Measurements from ENCODE around the gene PLA2G6. TPM values are rescaled to one million over a fixed set of nuclear protein-coding genes. Genes with fewer than 3 reads are reported as not detected.

PLA2G6 gene
- total RNA-seq, 2 donors from 2014 or later = 61.5 to 138 TPM

DNA sequence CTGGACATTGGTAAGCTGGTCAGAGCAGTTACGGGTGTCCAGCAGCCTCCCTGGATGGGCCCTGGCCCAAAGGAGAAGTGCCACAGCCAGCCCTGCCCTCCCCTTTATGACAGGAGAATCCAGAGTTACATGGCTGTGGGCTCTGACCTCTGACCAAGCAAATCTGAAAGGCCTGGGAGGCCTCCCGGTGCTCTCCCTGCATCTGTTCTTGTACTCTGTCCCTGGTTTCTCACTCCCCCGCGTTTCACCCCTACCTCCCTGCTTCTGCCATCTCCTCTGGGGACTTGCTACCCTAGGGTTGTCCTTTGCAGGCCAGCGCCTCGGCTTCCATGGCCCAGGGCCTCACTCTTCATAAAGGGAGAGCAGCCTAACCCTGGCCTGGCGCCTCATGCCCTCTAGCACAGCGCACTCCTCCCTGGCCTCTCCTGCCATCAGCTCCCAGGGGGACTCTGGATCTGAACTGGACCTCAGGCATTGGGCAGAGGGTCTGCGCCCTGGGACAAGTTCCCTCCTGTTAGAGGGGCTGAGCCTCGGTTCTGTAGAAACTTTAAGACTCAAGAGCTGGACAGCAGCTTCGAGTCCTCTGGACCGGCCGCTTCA is 113.8 kb downstream of the PLA2G6 start:
- WGBS = 86% methylated on average over 12 of the region's 13 CpGs
- TF ChIP-seq POLR2A (IDR thresholded peaks at IDR 0.05) = no peak
- TF ChIP-seq, protein P1, sequence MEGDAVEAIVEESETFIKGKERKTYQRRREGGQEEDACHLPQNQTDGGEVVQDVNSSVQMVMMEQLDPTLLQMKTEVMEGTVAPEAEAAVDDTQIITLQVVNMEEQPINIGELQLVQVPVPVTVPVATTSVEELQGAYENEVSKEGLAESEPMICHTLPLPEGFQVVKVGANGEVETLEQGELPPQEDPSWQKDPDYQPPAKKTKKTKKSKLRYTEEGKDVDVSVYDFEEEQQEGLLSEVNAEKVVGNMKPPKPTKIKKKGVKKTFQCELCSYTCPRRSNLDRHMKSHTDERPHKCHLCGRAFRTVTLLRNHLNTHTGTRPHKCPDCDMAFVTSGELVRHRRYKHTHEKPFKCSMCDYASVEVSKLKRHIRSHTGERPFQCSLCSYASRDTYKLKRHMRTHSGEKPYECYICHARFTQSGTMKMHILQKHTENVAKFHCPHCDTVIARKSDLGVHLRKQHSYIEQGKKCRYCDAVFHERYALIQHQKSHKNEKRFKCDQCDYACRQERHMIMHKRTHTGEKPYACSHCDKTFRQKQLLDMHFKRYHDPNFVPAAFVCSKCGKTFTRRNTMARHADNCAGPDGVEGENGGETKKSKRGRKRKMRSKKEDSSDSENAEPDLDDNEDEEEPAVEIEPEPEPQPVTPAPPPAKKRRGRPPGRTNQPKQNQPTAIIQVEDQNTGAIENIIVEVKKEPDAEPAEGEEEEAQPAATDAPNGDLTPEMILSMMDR (IDR thresholded peaks at IDR 0.05) = no peak
- H3K27me3 ChIP-seq (replicated peaks; ENCODE audit: insufficient read depth) = no peaks in the 10 kb centered on the region
- H3K4me3 ChIP-seq = no peak overlapping the region
- intact Hi-C loops (cut with DNase I) = no loop called here
- DNase-seq (ENCODE audit: low spot score) = no peak
- H3K36me3 ChIP-seq = peaks cover 13 to 24% of the 10 kb centered on the region in 2 donors
- H3K27ac ChIP-seq = peak overlapping the region; percentile 80 to 95
- peaks cover 17% of the 10 kb centered on the region for H3K4me1 ChIP-seq (replicated peaks)
- no peaks in the 10 kb centered on the region for H3K9me3 ChIP-seq

DNA sequence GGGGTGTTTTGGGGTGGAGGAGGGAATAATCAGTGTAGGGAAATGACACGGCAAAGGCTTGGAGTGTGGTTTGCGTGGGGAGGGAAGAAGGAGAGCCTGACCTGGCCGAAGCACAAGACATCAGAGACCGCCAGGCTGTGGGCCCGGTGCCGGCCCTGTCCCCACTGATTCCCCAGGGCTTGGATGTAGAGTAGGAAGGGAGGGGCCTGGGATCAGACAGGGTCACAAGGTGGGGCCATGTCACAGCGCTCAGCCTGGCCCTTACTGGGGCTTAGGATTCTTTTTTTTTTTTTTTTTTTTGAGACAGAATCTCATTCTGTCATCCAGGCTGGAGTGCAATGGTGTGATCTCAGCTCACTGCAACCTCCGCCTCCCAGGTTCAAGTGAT is 114.6 kb downstream of the PLA2G6 start:
- peaks cover 17% of the 10 kb centered on the region for H3K4me1 ChIP-seq (replicated peaks)
- DNase-seq (ENCODE audit: low spot score) = no peak
- intact Hi-C loops (cut with DNase I) = no loop called here
- 80% methylated on average over 8 of the region's 8 CpGs for WGBS
- no peaks in the 10 kb centered on the region for H3K27me3 ChIP-seq (replicated peaks; ENCODE audit: insufficient read depth)
- H3K4me3 ChIP-seq = no peak overlapping the region
- TF ChIP-seq POLR2AphosphoS5 (IDR thresholded peaks at IDR 0.05) = no peak
- TF ChIP-seq, protein P1 (IDR thresholded peaks at IDR 0.05) = no peak
- TF ChIP-seq POLR2A (IDR thresholded peaks at IDR 0.05) = no peak
- peak overlapping the region; percentile 16 to 95 for H3K27ac ChIP-seq
- peaks cover 11 to 17% of the 10 kb centered on the region in 2 donors for H3K36me3 ChIP-seq
- no peaks in the 10 kb centered on the region for H3K9me3 ChIP-seq

DNA sequence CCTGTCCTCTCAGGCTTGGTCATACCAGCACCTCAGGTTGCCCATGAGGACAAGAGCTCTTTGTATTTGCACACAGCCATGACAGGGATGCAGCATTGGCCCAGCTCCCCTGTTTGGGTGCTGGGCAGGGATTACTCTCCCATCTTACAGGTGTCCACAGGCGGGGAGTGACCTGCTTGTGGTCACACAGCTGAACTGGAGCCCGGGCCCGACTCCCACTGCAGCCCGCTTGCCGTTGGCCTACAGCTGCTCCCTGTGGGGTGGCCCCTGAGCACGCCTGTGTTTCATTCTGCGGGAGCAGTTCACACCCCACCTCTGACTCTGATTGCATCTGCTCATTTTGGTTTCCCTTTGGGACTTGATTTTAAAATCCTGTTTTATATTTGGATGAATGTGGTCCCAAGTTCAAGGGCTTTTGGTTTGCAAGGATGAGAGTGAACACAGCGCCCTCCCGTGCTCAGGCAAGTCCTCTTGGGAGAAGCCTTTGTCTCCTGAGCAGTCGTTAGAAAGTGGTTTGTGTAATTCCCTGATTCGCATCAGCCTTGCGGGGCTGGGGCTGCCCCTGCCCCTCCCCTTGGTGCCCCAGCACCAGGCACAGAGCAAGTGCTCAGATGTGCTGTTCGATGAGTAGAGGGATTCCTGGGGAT is 115.1 kb downstream of the PLA2G6 start:
- TF ChIP-seq POLR2AphosphoS5 (IDR thresholded peaks at IDR 0.05) (no peak), POLR2A (IDR thresholded peaks at IDR 0.05) (no peak)
- TF ChIP-seq, protein P1 (IDR thresholded peaks at IDR 0.05) = no peak
- H3K27me3 ChIP-seq (replicated peaks; ENCODE audit: insufficient read depth) = no peaks in the 10 kb centered on the region
- peaks cover 11 to 17% of the 10 kb centered on the region in 2 donors for H3K36me3 ChIP-seq
- WGBS = 77% methylated on average over 12 of the region's 13 CpGs
- DNase-seq (ENCODE audit: low spot score) = no peak
- H3K4me1 ChIP-seq (replicated peaks) = peaks cover 17% of the 10 kb centered on the region
- H3K27ac ChIP-seq = peak overlapping the region; percentile 16 to 95
- H3K4me3 ChIP-seq = no peak overlapping the region
- intact Hi-C loops (cut with DNase I) = no loop called here
- no peaks in the 10 kb centered on the region for H3K9me3 ChIP-seq

DNA sequence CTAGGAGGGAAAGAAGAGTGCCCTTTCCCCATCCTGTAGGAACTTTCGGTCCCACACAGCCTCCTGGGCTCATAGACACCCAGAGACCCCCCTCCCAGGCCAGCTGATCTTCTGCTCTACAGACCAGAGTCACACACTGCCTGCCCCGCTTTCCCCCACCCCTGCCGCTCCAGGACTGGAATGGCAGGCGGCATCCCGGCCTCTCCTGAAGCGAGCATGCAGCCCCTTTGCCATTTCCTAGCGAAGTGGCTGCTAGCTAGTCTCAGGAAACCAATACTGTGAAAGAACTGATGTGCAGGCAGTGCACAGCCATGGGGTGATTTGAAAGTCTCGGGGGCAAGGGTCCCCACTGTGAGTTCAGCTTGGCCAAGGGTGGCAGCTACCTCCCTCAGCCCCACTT is 116.1 kb downstream of the PLA2G6 start:
- Histone ChIP-seq H3K36me3 (peaks cover 11 to 17% of the 10 kb centered on the region in 2 donors), H3K4me3 (no peak overlapping the region), H3K27me3 (replicated peaks; ENCODE audit: insufficient read depth) (no peaks in the 10 kb centered on the region), H3K27ac (peak overlapping the region; percentile 16 to 95), H3K4me1 (replicated peaks) (peaks cover 17% of the 10 kb centered on the region), H3K9me3 (no peaks in the 10 kb centered on the region)
- intact Hi-C loops (cut with DNase I) = no loop called here
- DNase-seq (ENCODE audit: low spot score) = no peak
- 93% methylated on average over 8 of the region's 8 CpGs for WGBS
- TF ChIP-seq POLR2A (IDR thresholded peaks at IDR 0.05) (no peak), POLR2AphosphoS5 (IDR thresholded peaks at IDR 0.05) (no peak)
- TF ChIP-seq, protein P1 (IDR thresholded peaks at IDR 0.05) = no peak

DNA sequence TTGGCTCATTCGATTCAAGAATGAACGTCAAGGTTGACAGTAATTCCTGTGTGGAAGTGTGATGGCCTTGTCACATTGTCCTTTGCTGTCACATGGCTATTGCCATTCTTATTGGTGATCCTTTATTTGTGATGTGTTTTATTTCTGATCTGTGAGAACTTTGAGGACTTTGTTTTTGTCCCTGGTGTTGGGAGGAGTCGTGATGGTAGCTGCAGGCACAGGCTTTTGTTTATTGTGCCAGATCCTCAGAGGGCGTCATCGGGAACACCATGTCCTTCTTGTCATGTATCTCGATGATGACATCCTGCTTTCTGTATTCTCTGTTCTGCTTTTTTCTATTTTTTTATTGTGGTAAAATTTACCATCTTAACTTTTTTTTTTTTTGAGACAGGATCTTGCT is 118.8 kb downstream of the PLA2G6 start:
- intact Hi-C loops (cut with DNase I) = no loop called here
- no peak overlapping the region for H3K4me3 ChIP-seq
- no peaks in the 10 kb centered on the region for H3K27me3 ChIP-seq (replicated peaks; ENCODE audit: insufficient read depth)
- H3K4me1 ChIP-seq (replicated peaks) = peaks cover 3% of the 10 kb centered on the region
- WGBS = 34% methylated on average over 6 of the region's 6 CpGs
- DNase-seq (ENCODE audit: low spot score) = peak; percentile 83
- H3K27ac ChIP-seq = peak overlapping the region; percentile 91 to 95
- no peak for TF ChIP-seq POLR2A (IDR thresholded peaks at IDR 0.05)
- TF ChIP-seq, protein P1 (IDR thresholded peaks at IDR 0.05) = peak in 1 of 4 experiments; percentile 13
- peak; percentile 95 for TF ChIP-seq POLR2AphosphoS5 (IDR thresholded peaks at IDR 0.05)
- H3K36me3 ChIP-seq = peaks cover 11 to 17% of the 10 kb centered on the region in 2 donors
- H3K9me3 ChIP-seq = no peaks in the 10 kb centered on the region

Data from prostate gland (tissue), 2 donors.